ENCODE data around the gene SGF29. TPM values are rescaled to one million over a fixed set of nuclear protein-coding genes. Genes with fewer than 3 reads are reported as not detected.

Gene SGF29
- total RNA-seq, 1 donor from 2014 or later = 10.6 TPM

DNA sequence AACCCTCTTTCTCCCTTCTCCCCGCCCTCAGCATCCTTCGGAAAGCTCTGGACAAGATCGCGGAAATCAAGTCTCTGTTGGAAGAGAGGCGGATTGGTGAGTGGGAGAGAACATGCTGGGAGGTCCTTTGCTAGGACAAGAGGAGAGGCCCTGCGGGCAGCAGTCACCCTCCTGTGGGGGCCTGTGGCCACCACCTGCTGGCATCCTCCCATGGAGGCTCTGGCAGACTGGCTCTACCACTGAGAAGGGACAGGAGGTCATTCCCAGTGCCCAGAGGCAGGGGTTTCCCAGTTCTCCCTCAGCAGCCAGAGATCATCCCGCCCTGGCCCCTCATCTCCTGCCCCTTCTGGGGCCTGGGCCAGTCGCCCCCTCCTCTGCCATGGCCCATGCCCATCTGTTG, 35.3 kb downstream of the SGF29 start:
- Mint-ChIP-seq H3K27me3 (ENCODE audit: low read depth, unreplicated experiment) (no peaks in the 10 kb centered on the region), H3K9me3 (ENCODE audit: unreplicated experiment) (no peaks in the 10 kb centered on the region), H3K4me3 (ENCODE audit: unreplicated experiment) (no peak overlapping the region), H3K36me3 (ENCODE audit: low read depth, unreplicated experiment) (peaks cover 27% of the 10 kb centered on the region), H3K27ac (ENCODE audit: unreplicated experiment) (no peak overlapping the region), H3K4me1 (ENCODE audit: low read depth, unreplicated experiment) (peaks cover 2% of the 10 kb centered on the region)
- DNase-seq (ENCODE audit: low read depth) (no peak), FAIRE-seq (no peak)
- H3K36me3 ChIP-seq (ENCODE audit: insufficient read depth, low read length) = peaks cover 5% of the 10 kb centered on the region
- H3K79me2 ChIP-seq (ENCODE audit: insufficient read depth, low read length) = no peaks in the 10 kb centered on the region
- H3K4me1 ChIP-seq (ENCODE audit: insufficient read depth, low read length) = no peaks in the 10 kb centered on the region
- no peak overlapping the region for H3K27ac ChIP-seq (ENCODE audit: low read depth, low read length)
- no peaks in the 10 kb centered on the region for H3K27me3 ChIP-seq (ENCODE audit: insufficient read depth, low read length)
- no peak overlapping the region for H3K4me2 ChIP-seq (ENCODE audit: low read length)
- no peak overlapping the region for H3K4me3 ChIP-seq (ENCODE audit: insufficient read depth, low read depth, low read length)
- no peaks in the 10 kb centered on the region for H3K9me3 ChIP-seq (ENCODE audit: insufficient read depth, low read depth, low read length)
- TF ChIP-seq, protein P1, sequence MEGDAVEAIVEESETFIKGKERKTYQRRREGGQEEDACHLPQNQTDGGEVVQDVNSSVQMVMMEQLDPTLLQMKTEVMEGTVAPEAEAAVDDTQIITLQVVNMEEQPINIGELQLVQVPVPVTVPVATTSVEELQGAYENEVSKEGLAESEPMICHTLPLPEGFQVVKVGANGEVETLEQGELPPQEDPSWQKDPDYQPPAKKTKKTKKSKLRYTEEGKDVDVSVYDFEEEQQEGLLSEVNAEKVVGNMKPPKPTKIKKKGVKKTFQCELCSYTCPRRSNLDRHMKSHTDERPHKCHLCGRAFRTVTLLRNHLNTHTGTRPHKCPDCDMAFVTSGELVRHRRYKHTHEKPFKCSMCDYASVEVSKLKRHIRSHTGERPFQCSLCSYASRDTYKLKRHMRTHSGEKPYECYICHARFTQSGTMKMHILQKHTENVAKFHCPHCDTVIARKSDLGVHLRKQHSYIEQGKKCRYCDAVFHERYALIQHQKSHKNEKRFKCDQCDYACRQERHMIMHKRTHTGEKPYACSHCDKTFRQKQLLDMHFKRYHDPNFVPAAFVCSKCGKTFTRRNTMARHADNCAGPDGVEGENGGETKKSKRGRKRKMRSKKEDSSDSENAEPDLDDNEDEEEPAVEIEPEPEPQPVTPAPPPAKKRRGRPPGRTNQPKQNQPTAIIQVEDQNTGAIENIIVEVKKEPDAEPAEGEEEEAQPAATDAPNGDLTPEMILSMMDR (IDR thresholded peaks at IDR 0.05; ENCODE audit: insufficient read depth, low read depth, low read length) = no peak
- no peak for TF ChIP-seq EZH2 (IDR thresholded peaks at IDR 0.05; ENCODE audit: insufficient read depth, low read length)
- H4K20me1 ChIP-seq (ENCODE audit: insufficient read depth, low read length) = no peaks in the 10 kb centered on the region
- no peak overlapping the region for H2AFZ ChIP-seq (ENCODE audit: low read depth, low read length)
- no peak overlapping the region for H3K9ac ChIP-seq (ENCODE audit: low read length)

DNA sequence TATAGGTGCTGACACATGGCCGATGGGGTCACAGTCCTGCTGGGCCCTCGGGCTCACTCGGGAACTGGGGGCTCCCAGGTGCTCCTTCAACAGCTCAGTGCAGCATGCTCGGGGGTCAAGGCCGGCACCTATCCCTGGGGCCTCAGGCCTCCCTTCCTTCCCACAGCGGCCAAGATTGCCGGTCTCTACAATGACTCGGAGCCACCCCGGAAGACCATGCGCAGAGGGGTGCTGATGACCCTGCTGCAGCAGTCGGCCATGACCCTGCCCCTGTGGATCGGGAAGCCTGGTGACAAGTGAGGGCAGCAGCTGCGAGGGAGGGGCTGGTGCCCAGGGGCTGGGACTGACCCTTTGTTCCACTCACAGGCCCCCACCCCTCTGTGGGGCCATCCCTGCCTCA, 36.2 kb downstream of the SGF29 start:
- no peak for FAIRE-seq
- Histone ChIP-seq H3K27me3 (ENCODE audit: insufficient read depth, low read length) (no peaks in the 10 kb centered on the region), H3K4me1 (ENCODE audit: insufficient read depth, low read length) (no peaks in the 10 kb centered on the region), H2AFZ (ENCODE audit: low read depth, low read length) (no peak overlapping the region), H3K4me2 (ENCODE audit: low read length) (no peak overlapping the region), H3K9me3 (ENCODE audit: insufficient read depth, low read depth, low read length) (no peaks in the 10 kb centered on the region), H3K9ac (ENCODE audit: low read length) (no peak overlapping the region), H4K20me1 (ENCODE audit: insufficient read depth, low read length) (no peaks in the 10 kb centered on the region), H3K79me2 (ENCODE audit: insufficient read depth, low read length) (no peaks in the 10 kb centered on the region), H3K36me3 (ENCODE audit: insufficient read depth, low read length) (peaks cover 5% of the 10 kb centered on the region), H3K4me3 (ENCODE audit: insufficient read depth, low read depth, low read length) (no peak overlapping the region), H3K27ac (ENCODE audit: low read depth, low read length) (no peak overlapping the region)
- Mint-ChIP-seq H3K27ac (ENCODE audit: unreplicated experiment) (no peak overlapping the region), H3K4me3 (ENCODE audit: unreplicated experiment) (no peak overlapping the region), H3K9me3 (ENCODE audit: unreplicated experiment) (no peaks in the 10 kb centered on the region), H3K4me1 (ENCODE audit: low read depth, unreplicated experiment) (peaks cover 2% of the 10 kb centered on the region), H3K27me3 (ENCODE audit: low read depth, unreplicated experiment) (no peaks in the 10 kb centered on the region), H3K36me3 (ENCODE audit: low read depth, unreplicated experiment) (peaks cover 24% of the 10 kb centered on the region)
- DNase-seq (ENCODE audit: low read depth) = no peak
- TF ChIP-seq EZH2 (IDR thresholded peaks at IDR 0.05; ENCODE audit: insufficient read depth, low read length) = no peak
- TF ChIP-seq, protein P1 (IDR thresholded peaks at IDR 0.05; ENCODE audit: insufficient read depth, low read depth, low read length) = no peak

DNA sequence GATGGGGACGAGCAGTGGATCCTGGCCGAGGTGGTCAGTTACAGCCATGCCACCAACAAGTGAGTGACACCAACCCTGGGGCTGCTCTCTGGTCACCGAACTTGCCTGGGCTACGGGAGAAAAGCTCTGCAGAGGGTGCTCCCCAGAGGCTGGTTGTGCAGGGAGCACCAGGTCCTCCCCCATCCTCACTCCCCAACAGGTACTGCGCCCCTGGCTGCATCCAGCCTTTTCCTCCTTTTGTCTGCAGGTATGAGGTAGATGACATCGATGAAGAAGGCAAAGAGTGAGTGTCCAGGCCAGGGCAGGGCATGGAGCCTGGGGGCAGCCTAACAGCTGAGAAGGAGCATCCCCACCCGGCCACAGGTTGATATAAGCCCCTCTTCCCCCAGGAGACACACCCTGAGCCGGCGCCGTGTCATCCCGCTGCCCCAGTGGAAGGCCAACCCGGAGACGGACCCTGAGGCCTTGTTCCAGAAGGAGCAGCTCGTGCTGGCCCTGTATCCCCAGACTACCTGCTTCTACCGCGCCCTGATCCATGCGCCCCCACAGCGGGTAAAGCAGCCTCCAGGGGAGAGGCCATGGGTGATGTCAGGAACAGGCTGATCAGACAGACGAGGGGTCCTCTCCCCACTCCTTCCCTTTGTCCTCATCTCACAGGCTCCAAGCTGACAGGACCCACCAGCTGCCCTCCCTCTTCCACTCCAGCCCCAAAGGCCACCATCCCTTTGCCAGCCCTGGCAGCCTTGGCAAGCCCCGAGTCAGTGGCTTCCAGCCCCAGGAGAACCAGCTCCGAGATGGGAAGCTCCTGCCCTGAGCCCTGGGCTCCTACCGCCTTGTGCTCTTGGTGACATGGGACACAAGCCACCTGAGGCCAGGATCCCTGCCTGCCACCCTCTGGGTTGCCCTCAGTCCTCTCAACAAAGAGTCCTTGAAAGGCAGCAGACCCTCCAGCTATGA, 36.9 kb downstream of the SGF29 start:
- Histone ChIP-seq H3K36me3 (ENCODE audit: insufficient read depth, low read length) (peaks cover 5% of the 10 kb centered on the region), H3K4me3 (ENCODE audit: insufficient read depth, low read depth, low read length) (no peak overlapping the region), H4K20me1 (ENCODE audit: insufficient read depth, low read length) (no peaks in the 10 kb centered on the region), H3K9ac (ENCODE audit: low read length) (no peak overlapping the region), H3K4me1 (ENCODE audit: insufficient read depth, low read length) (no peaks in the 10 kb centered on the region), H3K27me3 (ENCODE audit: insufficient read depth, low read length) (no peaks in the 10 kb centered on the region), H3K27ac (ENCODE audit: low read depth, low read length) (no peak overlapping the region), H3K79me2 (ENCODE audit: insufficient read depth, low read length) (no peaks in the 10 kb centered on the region), H2AFZ (ENCODE audit: low read depth, low read length) (no peak overlapping the region), H3K4me2 (ENCODE audit: low read length) (no peak overlapping the region), H3K9me3 (ENCODE audit: insufficient read depth, low read depth, low read length) (no peaks in the 10 kb centered on the region)
- no peaks in the 10 kb centered on the region for H3K9me3 Mint-ChIP-seq (ENCODE audit: unreplicated experiment)
- TF ChIP-seq, protein P1 (IDR thresholded peaks at IDR 0.05; ENCODE audit: insufficient read depth, low read depth, low read length) = no peak
- TF ChIP-seq EZH2 (IDR thresholded peaks at IDR 0.05; ENCODE audit: insufficient read depth, low read length) = no peak
- H3K27me3 Mint-ChIP-seq (ENCODE audit: low read depth, unreplicated experiment) = peaks cover 2% of the 10 kb centered on the region
- no peak for DNase-seq (ENCODE audit: low read depth)
- H3K4me1 Mint-ChIP-seq (ENCODE audit: low read depth, unreplicated experiment) = peaks cover 2% of the 10 kb centered on the region
- FAIRE-seq = no peak
- H3K36me3 Mint-ChIP-seq (ENCODE audit: low read depth, unreplicated experiment) = peaks cover 19% of the 10 kb centered on the region
- H3K27ac Mint-ChIP-seq (ENCODE audit: unreplicated experiment) = no peak overlapping the region
- no peak overlapping the region for H3K4me3 Mint-ChIP-seq (ENCODE audit: unreplicated experiment)
